Vagina (tissue), 2 donors: ENCODE measurements around the gene IMMP2L. TPM values are rescaled to one million over a fixed set of nuclear protein-coding genes. Genes with fewer than 3 reads are reported as not detected.

Experiments used
- DNase-seq, 2 donors: peaks; one replicate each; pipeline ENCODE4 v3.0.0-alpha.2; 2017; ENCODE audit errors: extremely low spot score in 2 of 2
- H3K27ac ChIP-seq: fragments of 200-600 bp; sonication (generic); one replicate; pipeline ENCODE4 v1.5.1; 2019
- H3K27me3 ChIP-seq: fragments of 200-600 bp; sonication (generic); one replicate; pipeline ENCODE4 v1.5.1; 2019
- H3K36me3 ChIP-seq, 2 donors: fragments of 200-600 bp; sonication (generic); one replicate each; pipeline ENCODE4 v1.5.1; 2017 to 2019
- H3K4me1 ChIP-seq: fragments of 200-600 bp; sonication (generic); one replicate; pipeline ENCODE4 v1.5.1; 2019
- H3K4me3 ChIP-seq, 2 donors: fragments of 200-600 bp; sonication (generic); 1 replicate in 1 of 2; 2 replicates in 1 of 2; pipeline ENCODE4 v1.5.1; 2016 to 2019
- H3K9me3 ChIP-seq: fragments of 200-600 bp; sonication (generic); one replicate; pipeline ENCODE4 v1.5.1; 2019
- POLR2A ChIP-seq, 2 donors: fragments of 450-650 bp; IDR thresholded peaks; one replicate each; pipeline ENCODE4 v1.6.1; 2017; ENCODE audit warnings: antibody characterized with exemption in 2 of 2, mild to moderate bottlenecking in 2 of 2, moderate library complexity in 2 of 2
- POLR2AphosphoS5 ChIP-seq, 2 donors: sonication (generic); formaldehyde crosslinking; IDR thresholded peaks; one replicate each; pipeline ENCODE4 v1.9.0; 2017; ENCODE audit warnings: antibody characterized with exemption in 2 of 2, mild to moderate bottlenecking in 2 of 2, low read depth in 1 of 2; ENCODE audit not compliant: insufficient read depth in 1 of 2
- intact Hi-C: fragments of 100-400 bp; cut with DNase I; formaldehyde crosslinking; loops from one replicate; pipeline ENCODE4 v1.15.1; 2023
- total RNA-seq: library from RNA; depleted of rRNA; stranded (reverse); fragments of >200 nt; gene quantifications from one replicate; pipeline ENCODE4 v1.2.3, GENCODE V29; 2016
- TF ChIP-seq, protein P1 (sequence below), 3 experiments: fragments of 450-650 bp in 2 of 3; fragments of 200-600 bp in 1 of 3; sonication (generic) in 1 of 3; IDR thresholded peaks; one replicate each; pipeline ENCODE4 v1.5.1; 2017 to 2019; ENCODE audit warnings: antibody characterized with exemption in 3 of 3, mild to moderate bottlenecking in 2 of 3, moderate library complexity in 2 of 3

Gene IMMP2L
- total RNA-seq, 1 donor from 2014 or later = 13.3 TPM

DNA sequence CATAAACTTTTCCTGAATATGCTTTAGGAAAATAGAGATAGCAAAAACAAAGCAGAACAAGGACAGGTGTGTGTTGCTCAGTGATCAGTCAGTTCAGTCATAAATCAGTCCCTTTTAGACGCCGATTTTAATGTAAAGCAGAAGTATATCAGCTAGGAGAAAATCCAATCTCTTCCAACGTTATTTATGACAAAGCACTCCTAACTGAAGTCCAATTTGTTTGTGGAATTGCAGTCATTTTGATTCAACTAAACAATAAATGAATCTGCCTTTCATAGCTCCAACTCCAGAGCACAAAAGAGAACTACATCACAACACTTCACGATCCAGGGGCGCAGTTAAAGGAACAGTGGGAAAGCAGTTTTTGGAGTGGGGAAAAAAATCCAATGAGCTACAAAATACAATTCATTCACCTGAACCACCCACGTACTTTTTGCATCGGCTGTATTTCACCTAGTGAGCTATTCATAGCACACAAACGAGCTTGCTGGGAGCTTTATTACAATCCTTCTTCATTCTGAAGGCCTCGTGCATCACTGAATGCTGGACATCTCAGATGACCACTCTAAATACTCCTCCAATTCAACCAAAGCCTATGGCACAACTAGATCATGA lies 320.0 kb downstream of the IMMP2L start:
- intact Hi-C loops = no loop called here
- no peak for DNase-seq
- Histone ChIP-seq H3K9me3 (no peaks in the 10 kb centered on the region), H3K4me1 (no peaks in the 10 kb centered on the region), H3K36me3 (no peaks in the 10 kb centered on the region), H3K27ac (no peak overlapping the region), H3K4me3 (no peak overlapping the region), H3K27me3 (no peaks in the 10 kb centered on the region)
- TF ChIP-seq POLR2A (IDR thresholded peaks at IDR 0.05) = no peak
- TF ChIP-seq, protein P1, sequence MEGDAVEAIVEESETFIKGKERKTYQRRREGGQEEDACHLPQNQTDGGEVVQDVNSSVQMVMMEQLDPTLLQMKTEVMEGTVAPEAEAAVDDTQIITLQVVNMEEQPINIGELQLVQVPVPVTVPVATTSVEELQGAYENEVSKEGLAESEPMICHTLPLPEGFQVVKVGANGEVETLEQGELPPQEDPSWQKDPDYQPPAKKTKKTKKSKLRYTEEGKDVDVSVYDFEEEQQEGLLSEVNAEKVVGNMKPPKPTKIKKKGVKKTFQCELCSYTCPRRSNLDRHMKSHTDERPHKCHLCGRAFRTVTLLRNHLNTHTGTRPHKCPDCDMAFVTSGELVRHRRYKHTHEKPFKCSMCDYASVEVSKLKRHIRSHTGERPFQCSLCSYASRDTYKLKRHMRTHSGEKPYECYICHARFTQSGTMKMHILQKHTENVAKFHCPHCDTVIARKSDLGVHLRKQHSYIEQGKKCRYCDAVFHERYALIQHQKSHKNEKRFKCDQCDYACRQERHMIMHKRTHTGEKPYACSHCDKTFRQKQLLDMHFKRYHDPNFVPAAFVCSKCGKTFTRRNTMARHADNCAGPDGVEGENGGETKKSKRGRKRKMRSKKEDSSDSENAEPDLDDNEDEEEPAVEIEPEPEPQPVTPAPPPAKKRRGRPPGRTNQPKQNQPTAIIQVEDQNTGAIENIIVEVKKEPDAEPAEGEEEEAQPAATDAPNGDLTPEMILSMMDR (IDR thresholded peaks at IDR 0.05) = no peak
- no peak for TF ChIP-seq POLR2AphosphoS5 (IDR thresholded peaks at IDR 0.05; ENCODE audit: insufficient read depth in 1 of 2, low read depth in 1 of 2)

GRCh38 chr7:111240371-111240770 lies 321.9 kb downstream of the IMMP2L start:
- no peak for DNase-seq
- no peaks in the 10 kb centered on the region for H3K27me3 ChIP-seq
- intact Hi-C loops = no loop called here
- H3K4me3 ChIP-seq = no peak overlapping the region
- H3K27ac ChIP-seq = no peak overlapping the region
- H3K9me3 ChIP-seq = no peaks in the 10 kb centered on the region
- no peaks in the 10 kb centered on the region for H3K36me3 ChIP-seq
- TF ChIP-seq, protein P1 (IDR thresholded peaks at IDR 0.05) = no peak
- no peak for TF ChIP-seq POLR2AphosphoS5 (IDR thresholded peaks at IDR 0.05; ENCODE audit: insufficient read depth in 1 of 2, low read depth in 1 of 2)
- no peak for TF ChIP-seq POLR2A (IDR thresholded peaks at IDR 0.05)
- no peaks in the 10 kb centered on the region for H3K4me1 ChIP-seq

DNA sequence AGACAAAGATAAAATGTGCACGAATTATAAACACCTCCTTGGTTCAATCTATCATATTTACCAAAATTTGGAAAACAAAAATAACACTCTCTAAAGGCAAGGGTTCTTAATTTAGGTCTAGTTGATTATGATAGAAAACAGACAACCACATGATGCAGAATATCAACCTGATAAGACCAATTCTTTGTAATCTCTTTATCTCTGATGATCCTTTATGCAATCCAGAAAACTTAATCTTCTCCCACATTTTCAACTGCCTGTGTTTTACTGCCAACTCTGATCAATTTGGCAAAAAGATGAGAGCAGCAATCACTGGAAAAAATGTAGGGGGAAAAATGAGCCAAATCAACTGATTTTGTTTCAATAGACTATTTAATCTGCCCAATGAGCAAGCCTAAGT lies 322.9 kb downstream of the IMMP2L start:
- no peak overlapping the region for H3K4me3 ChIP-seq
- intact Hi-C loops = no loop called here
- no peaks in the 10 kb centered on the region for H3K36me3 ChIP-seq
- no peaks in the 10 kb centered on the region for H3K9me3 ChIP-seq
- no peak for DNase-seq
- H3K4me1 ChIP-seq = no peaks in the 10 kb centered on the region
- TF ChIP-seq POLR2AphosphoS5 (IDR thresholded peaks at IDR 0.05; ENCODE audit: insufficient read depth in 1 of 2, low read depth in 1 of 2) = no peak
- TF ChIP-seq, protein P1 (IDR thresholded peaks at IDR 0.05) = no peak
- no peak for TF ChIP-seq POLR2A (IDR thresholded peaks at IDR 0.05)
- H3K27ac ChIP-seq = no peak overlapping the region
- H3K27me3 ChIP-seq = no peaks in the 10 kb centered on the region

GRCh38 chr7:111238886-111239285 lies 323.4 kb downstream of the IMMP2L start:
- Histone ChIP-seq H3K4me3 (no peak overlapping the region), H3K9me3 (no peaks in the 10 kb centered on the region), H3K27ac (no peak overlapping the region), H3K27me3 (no peaks in the 10 kb centered on the region), H3K36me3 (no peaks in the 10 kb centered on the region), H3K4me1 (no peaks in the 10 kb centered on the region)
- no peak for DNase-seq
- intact Hi-C loops = no loop called here
- TF ChIP-seq POLR2A (IDR thresholded peaks at IDR 0.05) = no peak
- TF ChIP-seq, protein P1 (IDR thresholded peaks at IDR 0.05) = no peak
- TF ChIP-seq POLR2AphosphoS5 (IDR thresholded peaks at IDR 0.05; ENCODE audit: insufficient read depth in 1 of 2, low read depth in 1 of 2) = no peak

DNA sequence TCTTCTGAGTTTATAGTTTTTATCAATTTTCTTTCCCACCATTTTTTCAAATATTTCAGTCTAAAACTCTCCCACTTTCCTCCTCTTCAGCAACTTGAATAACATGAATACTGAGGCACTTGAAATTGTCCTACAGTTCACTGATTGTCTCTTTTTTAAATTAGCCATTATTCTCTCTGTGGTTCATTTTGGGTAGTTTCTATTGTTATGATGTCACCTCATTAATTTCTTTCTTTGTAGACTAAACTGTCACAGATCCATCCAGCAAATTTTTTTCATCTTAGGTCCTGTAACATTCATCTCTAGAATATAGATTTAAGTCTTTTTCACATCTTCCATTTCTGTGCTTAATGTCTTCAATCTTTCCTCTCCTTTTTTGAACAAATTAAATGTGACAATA lies 326.6 kb downstream of the IMMP2L start:
- no peaks in the 10 kb centered on the region for H3K27me3 ChIP-seq
- intact Hi-C loops = no loop called here
- TF ChIP-seq, protein P1 (IDR thresholded peaks at IDR 0.05) = no peak
- no peak for TF ChIP-seq POLR2A (IDR thresholded peaks at IDR 0.05)
- TF ChIP-seq POLR2AphosphoS5 (IDR thresholded peaks at IDR 0.05; ENCODE audit: insufficient read depth in 1 of 2, low read depth in 1 of 2) = no peak

More for the DNA sequence above, 326.6 kb downstream of the IMMP2L start:
- Histone ChIP-seq H3K4me3 (no peak overlapping the region), H3K9me3 (no peaks in the 10 kb centered on the region), H3K36me3 (no peaks in the 10 kb centered on the region), H3K27ac (no peak overlapping the region), H3K4me1 (no peaks in the 10 kb centered on the region)
- no peak for DNase-seq
